Measurements from ENCODE around the gene SKIDA1.

SKIDA1 gene

GRCh38 chr10:21524131-21524525 lies 1.4 kb downstream of the SKIDA1 start:
- DNase-seq (ENCODE audit: low read depth) = no peak
- in situ Hi-C loops (cut with HindIII; ENCODE audit: low sequenced_read_pairs) = loop anchor here (25.0 kb wide), 2 partner anchors 237 to 437 kb away; no protein-coding TSS in a partner anchor
- TF ChIP-seq CTCF (IDR thresholded peaks at IDR 0.05; ENCODE audit: low read depth, low read length, missing control alignments) = no peak
- H3K4me3 ChIP-seq (ENCODE audit: low read depth, low read length) = peak overlapping the region; percentile 51

GRCh38 chr10:21523557-21524008 lies 1.9 kb downstream of the SKIDA1 start:
- in situ Hi-C loops (cut with HindIII; ENCODE audit: low sequenced_read_pairs) = loop anchor here (25.0 kb wide), 2 partner anchors 236 to 436 kb away; no protein-coding TSS in a partner anchor
- no peak overlapping the region for H3K4me3 ChIP-seq (ENCODE audit: low read depth, low read length)
- no peak for DNase-seq (ENCODE audit: low read depth)
- no peak for TF ChIP-seq CTCF (IDR thresholded peaks at IDR 0.05; ENCODE audit: low read depth, low read length, missing control alignments)

- in situ Hi-C loops (cut with HindIII; ENCODE audit: low sequenced_read_pairs) = loop anchor here (25.0 kb wide), 2 partner anchors 236 to 436 kb away; no protein-coding TSS in a partner anchor
- H3K4me3 ChIP-seq (ENCODE audit: low read depth, low read length) = no peak overlapping the region
- DNase-seq (ENCODE audit: low read depth) = no peak
- TF ChIP-seq CTCF (IDR thresholded peaks at IDR 0.05; ENCODE audit: low read depth, low read length, missing control alignments) = no peak
Observed at GRCh38 chr10:21522631-21523406, 2.7 kb downstream of the SKIDA1 start.

GRCh38 chr10:21521751-21522533 lies 3.5 kb downstream of the SKIDA1 start:
- no peak for TF ChIP-seq CTCF (IDR thresholded peaks at IDR 0.05; ENCODE audit: low read depth, low read length, missing control alignments)
- no peak for DNase-seq (ENCODE audit: low read depth)
- in situ Hi-C loops (cut with HindIII; ENCODE audit: low sequenced_read_pairs) = loop anchor here (25.0 kb wide), 2 partner anchors 235 to 435 kb away; no protein-coding TSS in a partner anchor
- no peak overlapping the region for H3K4me3 ChIP-seq (ENCODE audit: low read depth, low read length)

GRCh38 chr10:21520949-21521348 lies 4.5 kb downstream of the SKIDA1 start:
- no peak for TF ChIP-seq CTCF (IDR thresholded peaks at IDR 0.05; ENCODE audit: low read depth, low read length, missing control alignments)
- DNase-seq (ENCODE audit: low read depth) = no peak
- in situ Hi-C loops (cut with HindIII; ENCODE audit: low sequenced_read_pairs) = loop anchor here (25.0 kb wide), 2 partner anchors 234 to 434 kb away; no protein-coding TSS in a partner anchor
- no peak overlapping the region for H3K4me3 ChIP-seq (ENCODE audit: low read depth, low read length)

- no peak overlapping the region for H3K4me3 ChIP-seq (ENCODE audit: low read depth, low read length)
Observed at GRCh38 chr10:21520509-21520908, 5.0 kb downstream of the SKIDA1 start.

More at GRCh38 chr10:21520509-21520908, 5.0 kb downstream of the SKIDA1 start:
- no peak for TF ChIP-seq CTCF (IDR thresholded peaks at IDR 0.05; ENCODE audit: low read depth, low read length, missing control alignments)
- no peak for DNase-seq (ENCODE audit: low read depth)
- in situ Hi-C loops (cut with HindIII; ENCODE audit: low sequenced_read_pairs) = loop anchor here (25.0 kb wide), 2 partner anchors 233 to 433 kb away; no protein-coding TSS in a partner anchor

All from astrocyte of the cerebellum (primary cell).